CD4-positive, alpha-beta T cell treated with Interferon alpha-2 for 1 hour (primary cell): ENCODE data around the gene KIAA0930.

ENCODE experiments used
- DNase-seq, 2 donors: peaks; one replicate each; pipeline ENCODE4 v3.0.0-alpha.2; 2020 to 2022

KIAA0930 gene

GRCh38 chr22:45171830-45172229 lies 68.9 kb downstream of the KIAA0930 start:
- DNase-seq: no peak

GRCh38 chr22:45169591-45170466 lies 70.9 kb downstream of the KIAA0930 start:
- DNase-seq: peak in 1 of 2 donors; percentile 21

GRCh38 chr22:45166932-45167331 lies 73.8 kb downstream of the KIAA0930 start:
- no peak for DNase-seq

GRCh38 chr22:45164270-45165088 lies 76.2 kb downstream of the KIAA0930 start:
- peak in 1 of 2 donors; percentile 30 for DNase-seq

GRCh38 chr22:45163451-45164269 lies 77.0 kb downstream of the KIAA0930 start, which contains the start of gene NUP50:
Gene NUP50 (plus strand): TSS chr22:45163925. CDS start chr22:45168178, 4,253 bp downstream.
- DNase-seq: peak; percentile 97

GRCh38 chr22:45163099-45163450 lies 77.6 kb downstream of the KIAA0930 start:
- DNase-seq: no peak

- no peak for DNase-seq
These were observed 78.2 kb downstream of the KIAA0930 start for GRCh38 chr22:45162531-45162930.

- no peak for DNase-seq
These were observed 80.8 kb downstream of the KIAA0930 start for GRCh38 chr22:45159652-45160462.

- DNase-seq: no peak
These were observed 82.8 kb downstream of the KIAA0930 start for GRCh38 chr22:45157907-45158306.

- DNase-seq: no peak
These were observed 85.4 kb downstream of the KIAA0930 start for GRCh38 chr22:45155050-45155840.

GRCh38 chr22:45154383-45154782 lies 86.3 kb downstream of the KIAA0930 start:
- no peak for DNase-seq

- DNase-seq: no peak
These were observed 89.2 kb downstream of the KIAA0930 start for GRCh38 chr22:45151503-45151902.

GRCh38 chr22:45150139-45150538 lies 90.6 kb downstream of the KIAA0930 start:
- DNase-seq: no peak

- DNase-seq: no peak
These were observed 91.0 kb downstream of the KIAA0930 start for GRCh38 chr22:45149671-45150070.

- DNase-seq: no peak
These were observed 95.8 kb downstream of the KIAA0930 start for GRCh38 chr22:45144916-45145315.

GRCh38 chr22:45142376-45142775 lies 98.3 kb downstream of the KIAA0930 start:
- no peak for DNase-seq
